Right lobe of liver (tissue), 4 donors: ENCODE data around the gene SEMA4F.

Source experiments
- CTCF ChIP-seq, 4 donors: fragments of 200-600 bp in 3 of 4; fragments of 450-650 bp in 1 of 4; IDR thresholded peaks; one replicate each; pipeline versions ENCODE4 v1.5.1 to v1.8.0; 2016 to 2022; ENCODE audit warnings: antibody characterized with exemption in 4 of 4, mild to moderate bottlenecking in 2 of 4
- POLR2A ChIP-seq: fragments of 450-650 bp; IDR thresholded peaks from one replicate; pipeline ENCODE4 v1.6.1; 2017; ENCODE audit warnings: antibody characterized with exemption, mild to moderate bottlenecking
- donor health status: DM: no; HTN: no; CAD: no.
- donor health status: DM: no; HTN: no; CAD: no.
- donor health status: DM: no; HTN: yes; CAD: no.

GRCh38 chr2:74639550-74639949 is 14.5 kb upstream of the SEMA4F start:
- no peak for TF ChIP-seq CTCF (IDR thresholded peaks at IDR 0.05)
- no peak for TF ChIP-seq POLR2A
